IMR-90 (cell line): ENCODE results near the gene C3orf49. TPM values are rescaled to one million over a fixed set of nuclear protein-coding genes. Genes with fewer than 3 reads are reported as not detected.

Experiments
- ATAC-seq: fragments of 200-7000 bp; cut with Tn5 transposase; 2 replicates; pipeline ENCODE4 v1.9.1; 2020; ENCODE audit warnings: low read depth, mild to moderate bottlenecking, moderate library complexity
- BruUV-seq: library from RNA; stranded (reverse); fragments of 400-500 nt; replicated peaks from 2 replicates; lab custom pipeline; 2021; lab: Mats Ljungman, UMichigan
- CTCF ChIA-PET: fragments of 300-600 bp; formaldehyde crosslinking; extraction: SDS; loops from one replicate; lab custom pipeline; 2021; ENCODE audit warnings: antibody characterized with exemption; lab: Yijun Ruan, JAX
- POLR2A ChIA-PET: fragments of 300-600 bp; sonication (Branson Sonifier 250); formaldehyde crosslinking; loops from one replicate; lab custom pipeline; 2022; ENCODE audit warnings: antibody characterized with exemption; ENCODE audit not compliant: unreplicated experiment; lab: Charles Lee
- DNase-seq: peaks from one replicate; pipeline ENCODE4 v3.0.0; 2013
- H2AFZ ChIP-seq: replicated peaks from 2 replicates; pipeline ENCODE3; 2013; ENCODE audit warnings: low read length, mild to moderate bottlenecking; ENCODE audit not compliant: poor library complexity
- H2AK5ac ChIP-seq: 2 replicates; pipeline ENCODE4 v1.6.1; 2013; ENCODE audit warnings: low read depth, low read length, inconsistent platforms
- H2AK9ac ChIP-seq: replicated peaks from 2 replicates; pipeline ENCODE3; 2013; ENCODE audit warnings: mild to moderate bottlenecking, low read depth, low read length, moderate library complexity; ENCODE audit not compliant: poor library complexity
- H2BK120ac ChIP-seq: 2 replicates; pipeline ENCODE4 v1.6.1; 2013; ENCODE audit warnings: low read depth, low read length, inconsistent platforms
- H2BK15ac ChIP-seq: 3 replicates; pipeline ENCODE4 v1.6.1; 2013; ENCODE audit warnings: low read depth, low read length, inconsistent platforms
- H2BK20ac ChIP-seq: 2 replicates; pipeline ENCODE4 v1.6.1; 2013; ENCODE audit warnings: low read depth, mild to moderate bottlenecking, inconsistent platforms, low read length, moderate library complexity
- H2BK5ac ChIP-seq: 2 replicates; pipeline ENCODE4 v1.6.1; 2013; ENCODE audit warnings: mild to moderate bottlenecking, low read depth, low read length, inconsistent platforms; ENCODE audit not compliant: poor library complexity, severe bottlenecking
- H3K14ac ChIP-seq: replicated peaks from 2 replicates; pipeline ENCODE4 v1.6.1; 2013; ENCODE audit warnings: low read depth, low read length, inconsistent platforms
- H3K18ac ChIP-seq: 2 replicates; pipeline ENCODE4 v1.6.1; 2013; ENCODE audit warnings: low read depth, low read length, control low read depth
- H3K23ac ChIP-seq: 2 replicates; pipeline ENCODE4 v1.6.1; 2013; ENCODE audit warnings: low read depth, low read length, inconsistent platforms
- H3K27ac ChIP-seq: 2 replicates; pipeline ENCODE4 v1.5.1; 2013; ENCODE audit warnings: mild to moderate bottlenecking, control low read depth, low read length; ENCODE audit not compliant: insufficient read depth
- H3K27me3 ChIP-seq: 2 replicates; pipeline ENCODE4 v1.6.1; 2013; ENCODE audit warnings: low read length; ENCODE audit not compliant: control insufficient read depth, insufficient read depth
- H3K36me3 ChIP-seq: 2 replicates; pipeline ENCODE4 v1.6.1; 2013; ENCODE audit warnings: low read length, mixed read lengths; ENCODE audit not compliant: control insufficient read depth, insufficient read depth
- H3K4ac ChIP-seq: 2 replicates; pipeline ENCODE4 v1.6.1; 2013; ENCODE audit warnings: low read depth, low read length, inconsistent platforms
- H3K4me1 ChIP-seq: 2 replicates; pipeline ENCODE4 v1.6.1; 2013; ENCODE audit warnings: low read length, mixed read lengths; ENCODE audit not compliant: control insufficient read depth, insufficient read depth
- H3K4me2 ChIP-seq: 2 replicates; pipeline ENCODE4 v1.6.1; 2013; ENCODE audit warnings: low read depth, mild to moderate bottlenecking, control low read depth, low read length, moderate library complexity
- H3K4me3 ChIP-seq: 2 replicates; pipeline ENCODE4 v1.5.1; 2013; ENCODE audit warnings: low read depth, mild to moderate bottlenecking, control low read depth, low read length, moderate library complexity; ENCODE audit not compliant: insufficient read depth
- H3K56ac ChIP-seq: 2 replicates; pipeline ENCODE4 v1.6.1; 2013; ENCODE audit warnings: low read length, inconsistent platforms; ENCODE audit not compliant: insufficient read depth; ENCODE audit errors: extremely low read depth
- H3K79me1 ChIP-seq, 2 experiments: 2 replicates each; pipeline ENCODE4 v1.6.1; 2013; ENCODE audit warnings: low read length in 2 of 2, inconsistent platforms in 1 of 2, low read depth in 1 of 2
- H3K9ac ChIP-seq: 2 replicates; pipeline ENCODE4 v1.6.1; 2013; ENCODE audit warnings: low read depth, low read length, control low read depth
- H3K9me1 ChIP-seq: 2 replicates; pipeline ENCODE4 v1.6.1; 2013; ENCODE audit warnings: low read length, inconsistent platforms; ENCODE audit not compliant: insufficient read depth
- H3K9me3 ChIP-seq: 2 replicates; pipeline ENCODE4 v1.6.1; 2013; ENCODE audit warnings: low read length; ENCODE audit not compliant: control insufficient read depth, insufficient read depth
- H4K20me1 ChIP-seq: 2 replicates; pipeline ENCODE4 v1.6.1; 2013; ENCODE audit warnings: low read length, inconsistent platforms; ENCODE audit not compliant: insufficient read depth
- H4K5ac ChIP-seq: 2 replicates; pipeline ENCODE4 v1.6.1; 2013; ENCODE audit warnings: mild to moderate bottlenecking, low read depth, low read length, control low read depth
- H4K8ac ChIP-seq, 2 experiments: 2 replicates each; pipeline ENCODE4 v1.6.1; 2013; ENCODE audit warnings: low read depth in 2 of 2, low read length in 2 of 2, control low read depth in 1 of 2, inconsistent platforms in 1 of 2
- H4K91ac ChIP-seq: 2 replicates; pipeline ENCODE4 v1.6.1; 2013; ENCODE audit warnings: low read depth, low read length, inconsistent platforms; ENCODE audit not compliant: insufficient read depth
- BHLHE40 ChIP-seq: fragments of 150-350 bp; IDR thresholded peaks from 2 replicates; pipeline ENCODE4 v1.6.1; 2016; ENCODE audit warnings: mild to moderate bottlenecking, low read depth, low read length
- CEBPB ChIP-seq: IDR thresholded peaks from 2 replicates; pipeline ENCODE4 v1.6.1; 2012; ENCODE audit warnings: low read depth, low read length, improper control_type of control experiment
- WGBS, 2 experiments: methylation state at CpG; one replicate each; pipeline versions ENCODE4 v1.1.5 to v1.1.7; 2013; ENCODE audit warnings: missing lambda C conversion rate in 2 of 2; ENCODE audit not compliant: insufficient read length in 1 of 2; ENCODE audit errors: extremely low coverage in 2 of 2; 5-methylcytosine and 5-hydroxymethylcytosine counted together
- dilution Hi-C: fragments of 300-500 bp; cut with HindIII; formaldehyde crosslinking; loops from one replicate; pipeline ENCODE4 v1.14.3; 2018; ENCODE audit warnings: low sequenced_read_pairs; ENCODE audit not compliant: unreplicated experiment
- in situ Hi-C: fragments of 300-500 bp; cut with MboI; formaldehyde crosslinking; loops from 3 replicates; pipeline ENCODE4 v1.14.3; 2019; ENCODE audit warnings: low sequenced_read_pairs, inconsistent platforms, mixed read lengths
- intact Hi-C: fragments of 100-400 bp; cut with micrococcal nuclease; formaldehyde crosslinking; loops from 2 replicates; pipeline ENCODE4 v1.10.0; 2022
- polyA plus RNA-seq, 3 experiments: library from polyadenylated mRNA; depleted of rRNA; stranded (reverse); fragments of >200 nt; gene quantifications; 2 replicates each; pipeline ENCODE4 v1.2.3, GENCODE V29; 2012; ENCODE audit warnings: low replicate concordance in 1 of 3
- total RNA-seq: library from RNA; depleted of rRNA; stranded (reverse); fragments of >200 nt; gene quantifications from 2 replicates; pipeline ENCODE4 v1.2.3, GENCODE V29; 2012
- TF ChIP-seq, protein P1 (sequence below): fragments of 150-350 bp; IDR thresholded peaks from 2 replicates; pipeline ENCODE4 v1.6.1; 2016; ENCODE audit warnings: low read depth, mild to moderate bottlenecking, low read length, moderate library complexity, borderline replicate concordance
- TF ChIP-seq, protein P2 (sequence below): conservative IDR thresholded peaks from 2 replicates; pipeline ENCODE4 v1.5.1; 2012; ENCODE audit warnings: mild to moderate bottlenecking, low read depth, low read length, improper control_type of control experiment

The C3orf49 gene
- total and polyA plus RNA-seq, 2 of the 4 experiments (the other 2 are of a cell fraction) = not detected

DNA sequence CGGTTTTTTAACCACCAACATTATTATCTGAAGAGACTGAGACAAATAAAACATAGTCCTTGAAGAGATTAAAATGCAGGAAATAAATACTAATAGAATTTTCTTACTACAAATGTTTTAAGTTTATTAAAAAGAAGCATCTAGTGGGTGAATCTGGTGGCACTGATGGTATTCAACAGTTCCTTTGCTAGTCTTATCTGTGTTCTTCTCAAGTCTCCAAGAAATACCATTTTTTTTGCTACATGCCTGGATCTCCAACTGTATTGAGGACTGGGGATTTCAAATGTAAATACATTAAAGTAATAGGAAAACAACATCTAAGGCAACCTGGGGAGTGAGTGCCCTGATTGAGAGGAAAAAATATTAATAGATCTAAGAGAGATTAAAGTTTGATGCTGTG is 22.6 kb downstream of the C3orf49 start:
- no peaks in the 10 kb centered on the region for H3K9me3 ChIP-seq
- dilution Hi-C loops (no loop called here), in situ Hi-C loops (no loop called here), intact Hi-C loops (no loop called here)
- H3K23ac ChIP-seq = no peak overlapping the region
- no peak overlapping the region for H3K4me2 ChIP-seq
- no peak overlapping the region for H2BK15ac ChIP-seq
- no peak overlapping the region for H4K5ac ChIP-seq
- H2AK9ac ChIP-seq = no peak overlapping the region
- DNase-seq (no peak), ATAC-seq (no peak)
- no peak overlapping the region for H3K18ac ChIP-seq
- CTCF ChIA-PET = no interaction called here
- no peak overlapping the region for H4K8ac ChIP-seq
- no peak overlapping the region for H4K91ac ChIP-seq
- H2BK20ac ChIP-seq = no peak overlapping the region
- H2BK5ac ChIP-seq = no peak overlapping the region
- H3K27ac ChIP-seq = no peak overlapping the region
- no peaks in the 10 kb centered on the region for H3K4me1 ChIP-seq
- no peaks in the 10 kb centered on the region for H3K27me3 ChIP-seq
- no peak overlapping the region for H3K4me3 ChIP-seq
- no peak overlapping the region for H2BK120ac ChIP-seq
- peaks cover 30 to 36% of the 10 kb centered on the region in 2 experiments for H3K79me1 ChIP-seq
- H3K9ac ChIP-seq = no peak overlapping the region
- BruUV-seq = no TSS peak
- H3K9me1 ChIP-seq = peaks cover 8% of the 10 kb centered on the region; the same call in 1 of the 2 replicates
- no peak overlapping the region for H2AK5ac ChIP-seq
- no peak overlapping the region for H3K14ac ChIP-seq
- H4K20me1 ChIP-seq = peaks cover 5% of the 10 kb centered on the region; the same call in 1 of the 2 replicates
- H3K36me3 ChIP-seq = peaks cover 3% of the 10 kb centered on the region; the same call in 1 of the 2 replicates
- no peak overlapping the region for H3K4ac ChIP-seq
- H3K56ac ChIP-seq = no peak overlapping the region
- no peak overlapping the region for H2AFZ ChIP-seq
- TF ChIP-seq BHLHE40 = no peak
- TF ChIP-seq, protein P1, sequence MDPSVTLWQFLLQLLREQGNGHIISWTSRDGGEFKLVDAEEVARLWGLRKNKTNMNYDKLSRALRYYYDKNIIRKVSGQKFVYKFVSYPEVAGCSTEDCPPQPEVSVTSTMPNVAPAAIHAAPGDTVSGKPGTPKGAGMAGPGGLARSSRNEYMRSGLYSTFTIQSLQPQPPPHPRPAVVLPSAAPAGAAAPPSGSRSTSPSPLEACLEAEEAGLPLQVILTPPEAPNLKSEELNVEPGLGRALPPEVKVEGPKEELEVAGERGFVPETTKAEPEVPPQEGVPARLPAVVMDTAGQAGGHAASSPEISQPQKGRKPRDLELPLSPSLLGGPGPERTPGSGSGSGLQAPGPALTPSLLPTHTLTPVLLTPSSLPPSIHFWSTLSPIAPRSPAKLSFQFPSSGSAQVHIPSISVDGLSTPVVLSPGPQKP = no peak
- TF ChIP-seq CEBPB = no peak
- TF ChIP-seq, protein P2, sequence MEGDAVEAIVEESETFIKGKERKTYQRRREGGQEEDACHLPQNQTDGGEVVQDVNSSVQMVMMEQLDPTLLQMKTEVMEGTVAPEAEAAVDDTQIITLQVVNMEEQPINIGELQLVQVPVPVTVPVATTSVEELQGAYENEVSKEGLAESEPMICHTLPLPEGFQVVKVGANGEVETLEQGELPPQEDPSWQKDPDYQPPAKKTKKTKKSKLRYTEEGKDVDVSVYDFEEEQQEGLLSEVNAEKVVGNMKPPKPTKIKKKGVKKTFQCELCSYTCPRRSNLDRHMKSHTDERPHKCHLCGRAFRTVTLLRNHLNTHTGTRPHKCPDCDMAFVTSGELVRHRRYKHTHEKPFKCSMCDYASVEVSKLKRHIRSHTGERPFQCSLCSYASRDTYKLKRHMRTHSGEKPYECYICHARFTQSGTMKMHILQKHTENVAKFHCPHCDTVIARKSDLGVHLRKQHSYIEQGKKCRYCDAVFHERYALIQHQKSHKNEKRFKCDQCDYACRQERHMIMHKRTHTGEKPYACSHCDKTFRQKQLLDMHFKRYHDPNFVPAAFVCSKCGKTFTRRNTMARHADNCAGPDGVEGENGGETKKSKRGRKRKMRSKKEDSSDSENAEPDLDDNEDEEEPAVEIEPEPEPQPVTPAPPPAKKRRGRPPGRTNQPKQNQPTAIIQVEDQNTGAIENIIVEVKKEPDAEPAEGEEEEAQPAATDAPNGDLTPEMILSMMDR = no peak
- POLR2A ChIA-PET = no interaction called here
- no CpG with 5 or more reads among the region's 1 CpG for WGBS, 2 experiments
